Fibroblast of lung (primary cell): ENCODE results near the gene RITA1. TPM values are rescaled to one million over a fixed set of nuclear protein-coding genes. Genes with fewer than 3 reads are reported as not detected.
A peak's percentile ranks its signal among the peaks of the same experiment; 100 is the strongest.

Experiments
- DNase-seq, 2 donors: peaks; one replicate each; pipeline versions ENCODE4 v3.0.0 to v3.0.0-alpha.2; 2010; ENCODE audit warnings: low read depth in 2 of 2
- H2AFZ ChIP-seq: 2 replicates; pipeline ENCODE4 v1.5.1; 2012; ENCODE audit warnings: low read length, control low read depth, inconsistent platforms
- H3K27ac ChIP-seq: 2 replicates; pipeline ENCODE4 v1.5.1; 2011; ENCODE audit warnings: low read length, control low read depth; ENCODE audit not compliant: insufficient read depth
- H3K27me3 ChIP-seq: 2 replicates; pipeline ENCODE4 v1.5.1; 2011; ENCODE audit warnings: mild to moderate bottlenecking, low read length; ENCODE audit not compliant: control insufficient read depth, insufficient read depth
- H3K36me3 ChIP-seq: 2 replicates; pipeline ENCODE4 v1.5.1; 2011; ENCODE audit warnings: low read length; ENCODE audit not compliant: control insufficient read depth, insufficient read depth
- H3K4me1 ChIP-seq: 2 replicates; pipeline ENCODE4 v1.5.1; 2011; ENCODE audit warnings: low read length; ENCODE audit not compliant: control insufficient read depth, insufficient read depth; ENCODE audit errors: extremely low read depth
- H3K4me2 ChIP-seq: 2 replicates; pipeline ENCODE4 v1.5.1; 2011; ENCODE audit warnings: low read length, control low read depth; ENCODE audit not compliant: insufficient read depth; ENCODE audit errors: extremely low read depth
- H3K4me3 ChIP-seq, 4 experiments: fragments of 200-600 bp in 1 of 4; sonication (generic) in 1 of 4; replicated peaks in 1 of 4; 2 replicates each; pipeline ENCODE4 v1.5.1; 2011 to 2016; ENCODE audit warnings: low read length in 4 of 4, low read depth in 3 of 4, mild to moderate bottlenecking in 3 of 4, control low read depth in 2 of 4, inconsistent platforms in 1 of 4, mixed read lengths in 1 of 4; ENCODE audit not compliant: insufficient read depth in 1 of 4; ENCODE audit errors: control extremely low read depth in 1 of 4
- H3K79me2 ChIP-seq: 2 replicates; pipeline ENCODE4 v1.5.1; 2012; ENCODE audit warnings: mild to moderate bottlenecking, low read length, inconsistent platforms; ENCODE audit not compliant: control insufficient read depth, insufficient read depth
- H3K9ac ChIP-seq: 2 replicates; pipeline ENCODE4 v1.5.1; 2011; ENCODE audit warnings: mild to moderate bottlenecking, low read length, control low read depth; ENCODE audit not compliant: insufficient read depth
- H3K9me3 ChIP-seq: 2 replicates; pipeline ENCODE4 v1.5.1; 2012; ENCODE audit warnings: low read depth, low read length; ENCODE audit not compliant: control insufficient read depth, insufficient read depth
- H4K20me1 ChIP-seq: 2 replicates; pipeline ENCODE4 v1.5.1; 2011; ENCODE audit warnings: low read length; ENCODE audit not compliant: control insufficient read depth, insufficient read depth; ENCODE audit errors: extremely low read depth
- CTCF ChIP-seq, 2 donors: IDR thresholded peaks in 1 of 2; conservative IDR thresholded peaks in 1 of 2; 1 replicate in 1 of 2; 2 replicates in 1 of 2; pipeline ENCODE4 v1.5.1; 2011 to 2012; ENCODE audit warnings: low read length in 2 of 2, control low read depth in 1 of 2, inconsistent platforms in 1 of 2, low read depth in 1 of 2, mild to moderate bottlenecking in 1 of 2
- EZH2 ChIP-seq: IDR thresholded peaks from 2 replicates; pipeline ENCODE4 v1.5.1; 2012; ENCODE audit warnings: low read length, control low read depth, mild to moderate bottlenecking; ENCODE audit errors: missing control alignments
- polyA plus RNA-seq, 2 donors: library from polyadenylated mRNA; depleted of rRNA in 1 of 2; stranded (reverse) in 1 of 2; unstranded in 1 of 2; fragments of >200 nt; gene quantifications; 2 replicates each; pipeline ENCODE4 v1.2.1, GENCODE V29; 2011 to 2012; ENCODE audit warnings: missing spikeins in 1 of 2
- total RNA-seq: library from RNA; depleted of rRNA; stranded (reverse); fragments of >200 nt; gene quantifications from 2 replicates; pipeline ENCODE4 v1.2.1, GENCODE V29; 2014

RITA1 gene
- total and polyA plus RNA-seq, 2 donors (not counting 1 experiment from before 2014, with no cell fraction given) = 8.7 to 11.6 TPM

GRCh38 chr12:113180333-113180732 is 5.2 kb upstream of the RITA1 start:
- H3K79me2 ChIP-seq = peaks cover 27% of the 10 kb centered on the region
- no peaks in the 10 kb centered on the region for H3K27me3 ChIP-seq
- H3K4me1 ChIP-seq = no peaks in the 10 kb centered on the region
- no peak overlapping the region for H2AFZ ChIP-seq
- no peak overlapping the region for H3K27ac ChIP-seq
- TF ChIP-seq CTCF (conservative IDR thresholded peaks at IDR 0.05 in 1 of 2, IDR thresholded peaks at IDR 0.05 in 1 of 2; ENCODE audit: low read depth in 1 of 2, low read length in 2 of 2) (no peak), EZH2 (no peak)
- no peaks in the 10 kb centered on the region for H4K20me1 ChIP-seq
- no peak overlapping the region for H3K4me2 ChIP-seq
- peaks cover 9% of the 10 kb centered on the region for H3K36me3 ChIP-seq
- H3K9ac ChIP-seq = no peak overlapping the region
- DNase-seq = no peak
- no peaks in the 10 kb centered on the region for H3K9me3 ChIP-seq
- no peak overlapping the region for H3K4me3 ChIP-seq

- H3K36me3 ChIP-seq = peaks cover 10% of the 10 kb centered on the region
- no peaks in the 10 kb centered on the region for H3K9me3 ChIP-seq
Observed at GRCh38 chr12:113181975-113182374, 3.5 kb upstream of the RITA1 start.

GRCh38 chr12:113183030-113183589 is 2.4 kb upstream of the RITA1 start:
- Histone ChIP-seq H3K27ac (no peak overlapping the region), H3K4me2 (peak overlapping the region; percentile 3), H3K36me3 (peaks cover 8% of the 10 kb centered on the region), H3K27me3 (no peaks in the 10 kb centered on the region), H3K4me3 (no peak overlapping the region), H3K9ac (no peak overlapping the region), H3K79me2 (peaks cover 34% of the 10 kb centered on the region), H3K4me1 (peaks cover 8% of the 10 kb centered on the region), H4K20me1 (no peaks in the 10 kb centered on the region), H3K9me3 (no peaks in the 10 kb centered on the region), H2AFZ (no peak overlapping the region)
- no peak for TF ChIP-seq EZH2
- no peak for TF ChIP-seq CTCF (conservative IDR thresholded peaks at IDR 0.05 in 1 of 2, IDR thresholded peaks at IDR 0.05 in 1 of 2; ENCODE audit: low read depth in 1 of 2, low read length in 2 of 2)
- DNase-seq = no peak

More at GRCh38 chr12:113181975-113182374, 3.5 kb upstream of the RITA1 start:
- peaks cover 34% of the 10 kb centered on the region for H3K79me2 ChIP-seq
- no peaks in the 10 kb centered on the region for H4K20me1 ChIP-seq
- no peak overlapping the region for H3K4me3 ChIP-seq
- no peak for DNase-seq
- no peak overlapping the region for H3K9ac ChIP-seq
- TF ChIP-seq EZH2 (no peak), CTCF (conservative IDR thresholded peaks at IDR 0.05 in 1 of 2, IDR thresholded peaks at IDR 0.05 in 1 of 2; ENCODE audit: low read depth in 1 of 2, low read length in 2 of 2) (no peak)
- H3K4me2 ChIP-seq = no peak overlapping the region
- H3K27ac ChIP-seq = no peak overlapping the region
- H3K4me1 ChIP-seq = peaks cover 6% of the 10 kb centered on the region
- no peak overlapping the region for H2AFZ ChIP-seq
- no peaks in the 10 kb centered on the region for H3K27me3 ChIP-seq
